Measurements from ENCODE around the gene KIF18B.

KIF18B gene

GRCh38 chr17:44947461-44948314 is at the start of gene KIF18B:
Gene KIF18B, minus strand, starts transcription at chr17:44947773. Its CDS starts 11,429 bp downstream, at chr17:44936344.
- DNase-seq (ENCODE audit: low read depth in 2 of 2), result peak; percentile 88 to 90

GRCh38 chr17:44996304-44996703 is 48.7 kb upstream of the KIF18B start:
- DNase-seq (ENCODE audit: low read depth in 2 of 2), result no peak

GRCh38 chr17:44995436-44996001 is 47.9 kb upstream of the KIF18B start:
- no peak for DNase-seq (ENCODE audit: low read depth in 2 of 2)

- no peak for DNase-seq (ENCODE audit: low read depth in 2 of 2)
Measured at GRCh38 chr17:44992242-44992939, 44.8 kb upstream of the KIF18B start.

GRCh38 chr17:44990994-44991393 is 43.4 kb upstream of the KIF18B start:
- DNase-seq (ENCODE audit: low read depth in 2 of 2), result no peak

- no peak for DNase-seq (ENCODE audit: low read depth in 2 of 2)
Measured at GRCh38 chr17:44989552-44990138, 42.1 kb upstream of the KIF18B start.

GRCh38 chr17:44988044-44988942 is 40.7 kb upstream of the KIF18B start:
- DNase-seq (ENCODE audit: low read depth in 2 of 2), result no peak

- no peak for DNase-seq (ENCODE audit: low read depth in 2 of 2)
Measured at GRCh38 chr17:44983563-44983962, 36.0 kb upstream of the KIF18B start.

GRCh38 chr17:44982113-44982702 is 34.6 kb upstream of the KIF18B start:
- no peak for DNase-seq (ENCODE audit: low read depth in 2 of 2)

- DNase-seq (ENCODE audit: low read depth in 2 of 2), result no peak
Measured at GRCh38 chr17:44981221-44981968, 33.8 kb upstream of the KIF18B start.

- no peak for DNase-seq (ENCODE audit: low read depth in 2 of 2)
Measured at GRCh38 chr17:44979426-44979995, 31.9 kb upstream of the KIF18B start.

- DNase-seq (ENCODE audit: low read depth in 2 of 2), result no peak
Measured at GRCh38 chr17:44978807-44979206, 31.2 kb upstream of the KIF18B start.

GRCh38 chr17:44977814-44978550 is 30.4 kb upstream of the KIF18B start:
- no peak for DNase-seq (ENCODE audit: low read depth in 2 of 2)

GRCh38 chr17:44977065-44977464 is 29.5 kb upstream of the KIF18B start:
- no peak for DNase-seq (ENCODE audit: low read depth in 2 of 2)

- DNase-seq (ENCODE audit: low read depth in 2 of 2), result no peak
Measured at GRCh38 chr17:44976206-44976605, 28.6 kb upstream of the KIF18B start.

- DNase-seq (ENCODE audit: low read depth in 2 of 2), result no peak
Measured at GRCh38 chr17:44972953-44973352, 25.4 kb upstream of the KIF18B start.

GRCh38 chr17:44971776-44972483 is 24.4 kb upstream of the KIF18B start:
- peak in 1 of 2 donors; percentile 57 for DNase-seq (ENCODE audit: low read depth in 2 of 2)

- no peak for DNase-seq (ENCODE audit: low read depth in 2 of 2)
Measured at GRCh38 chr17:44970136-44970741, 22.7 kb upstream of the KIF18B start.
